ENCODE data around the gene PRRT2. TPM values are rescaled to one million over a fixed set of nuclear protein-coding genes. Genes with fewer than 3 reads are reported as not detected.
"Not testable (repeated sequence)": the region's sequence is repeated elsewhere in the genome, so short reads cannot be mapped to it uniquely, and the experiment has no call there.

Gene PRRT2
- total RNA-seq, 1 experiment from 2014 or later = 0.42 TPM

DNA sequence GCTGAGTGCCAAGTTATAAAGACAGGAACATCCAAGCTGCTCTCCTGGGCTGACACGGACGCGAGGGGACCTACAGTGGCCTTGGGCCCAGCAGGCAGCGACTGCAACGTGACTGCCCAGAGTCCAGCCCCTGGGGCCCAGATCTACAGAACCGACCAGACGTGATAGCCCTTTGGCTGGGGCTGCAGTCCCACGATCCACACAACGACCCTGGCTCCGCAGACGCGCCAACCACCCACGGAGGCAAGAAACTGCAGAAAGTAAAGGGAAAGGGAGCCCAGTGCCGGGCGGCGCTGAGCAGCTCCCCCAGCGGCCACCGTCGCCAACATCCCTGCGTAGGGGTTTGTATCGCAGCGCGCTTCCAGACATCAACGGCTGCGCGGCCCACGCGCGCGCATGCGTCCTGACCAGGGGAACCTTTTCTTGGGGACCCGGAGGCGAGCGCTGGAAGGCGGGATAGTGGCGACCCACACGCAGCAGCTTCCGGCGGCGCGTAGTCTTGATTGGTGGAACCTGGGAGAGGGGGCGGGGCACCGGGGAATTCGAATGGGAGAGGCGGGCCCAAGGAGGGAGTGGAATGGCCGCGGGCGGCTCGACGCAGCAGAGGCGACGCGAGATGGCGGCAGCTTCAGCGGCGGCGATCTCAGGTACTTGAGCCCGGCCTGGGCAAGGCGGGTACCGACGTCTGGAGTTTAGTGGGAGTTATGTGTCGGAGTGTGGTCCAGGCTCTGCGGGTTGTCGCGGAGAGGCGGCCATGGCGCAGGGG is 21.6 kb upstream of the PRRT2 start, which contains the start of gene KIF22:
KIF22 (plus strand) TSS at position 569 of the 766 bp plus-strand sequence; CDS start at position 578, 9 bp downstream.
- H3K9me3 Mint-ChIP-seq (ENCODE audit: unreplicated experiment) = no peaks in the 10 kb centered on the region
- TF ChIP-seq, protein P1, sequence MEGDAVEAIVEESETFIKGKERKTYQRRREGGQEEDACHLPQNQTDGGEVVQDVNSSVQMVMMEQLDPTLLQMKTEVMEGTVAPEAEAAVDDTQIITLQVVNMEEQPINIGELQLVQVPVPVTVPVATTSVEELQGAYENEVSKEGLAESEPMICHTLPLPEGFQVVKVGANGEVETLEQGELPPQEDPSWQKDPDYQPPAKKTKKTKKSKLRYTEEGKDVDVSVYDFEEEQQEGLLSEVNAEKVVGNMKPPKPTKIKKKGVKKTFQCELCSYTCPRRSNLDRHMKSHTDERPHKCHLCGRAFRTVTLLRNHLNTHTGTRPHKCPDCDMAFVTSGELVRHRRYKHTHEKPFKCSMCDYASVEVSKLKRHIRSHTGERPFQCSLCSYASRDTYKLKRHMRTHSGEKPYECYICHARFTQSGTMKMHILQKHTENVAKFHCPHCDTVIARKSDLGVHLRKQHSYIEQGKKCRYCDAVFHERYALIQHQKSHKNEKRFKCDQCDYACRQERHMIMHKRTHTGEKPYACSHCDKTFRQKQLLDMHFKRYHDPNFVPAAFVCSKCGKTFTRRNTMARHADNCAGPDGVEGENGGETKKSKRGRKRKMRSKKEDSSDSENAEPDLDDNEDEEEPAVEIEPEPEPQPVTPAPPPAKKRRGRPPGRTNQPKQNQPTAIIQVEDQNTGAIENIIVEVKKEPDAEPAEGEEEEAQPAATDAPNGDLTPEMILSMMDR (IDR thresholded peaks at IDR 0.05; ENCODE audit: unreplicated experiment) = peak; percentile 59
- H3K27me3 Mint-ChIP-seq (ENCODE audit: insufficient read depth, unreplicated experiment) = no peaks in the 10 kb centered on the region
- intact Hi-C loops (cut with micrococcal nuclease) = loop anchor here (1.0 to 2.0 kb wide), 3 partner anchors 15 to 90 kb away; partner anchors contain the start of gene PAGR1
- peak within 1 kb of the TSS; percentile 84 for H3K4me3 Mint-ChIP-seq (ENCODE audit: unreplicated experiment)
- ChIA-PET CTCF (interaction anchor here (0.5 to 2.0 kb wide), 22 partner anchors 8 to 273 kb away, joined by 3 to 7 read pairs (median 3); partner anchors contain the start of genes KCTD13, MAZ, PAGR1 and TLCD3B), POLR2A (interaction anchor here (0.6 to 5.6 kb wide), 22 partner anchors 12 to 581 kb away, joined by 3 to 94 read pairs (median 4); partner anchors contain the start of genes ALDOA, INO80E, KCTD13 and MVP)
- H3K27ac Mint-ChIP-seq (ENCODE audit: low read depth, unreplicated experiment) = peak within 1 kb of the TSS; percentile 89
- peaks cover 28% of the 10 kb centered on the region for H3K4me1 Mint-ChIP-seq (ENCODE audit: insufficient read depth, unreplicated experiment)
- BruUV-seq (replicated peaks) = no TSS peak
- H3K36me3 Mint-ChIP-seq (ENCODE audit: insufficient read depth, unreplicated experiment) = no peaks in the 10 kb centered on the region
- DNase-seq (ENCODE audit: unreplicated experiment) = peak; percentile 99

DNA sequence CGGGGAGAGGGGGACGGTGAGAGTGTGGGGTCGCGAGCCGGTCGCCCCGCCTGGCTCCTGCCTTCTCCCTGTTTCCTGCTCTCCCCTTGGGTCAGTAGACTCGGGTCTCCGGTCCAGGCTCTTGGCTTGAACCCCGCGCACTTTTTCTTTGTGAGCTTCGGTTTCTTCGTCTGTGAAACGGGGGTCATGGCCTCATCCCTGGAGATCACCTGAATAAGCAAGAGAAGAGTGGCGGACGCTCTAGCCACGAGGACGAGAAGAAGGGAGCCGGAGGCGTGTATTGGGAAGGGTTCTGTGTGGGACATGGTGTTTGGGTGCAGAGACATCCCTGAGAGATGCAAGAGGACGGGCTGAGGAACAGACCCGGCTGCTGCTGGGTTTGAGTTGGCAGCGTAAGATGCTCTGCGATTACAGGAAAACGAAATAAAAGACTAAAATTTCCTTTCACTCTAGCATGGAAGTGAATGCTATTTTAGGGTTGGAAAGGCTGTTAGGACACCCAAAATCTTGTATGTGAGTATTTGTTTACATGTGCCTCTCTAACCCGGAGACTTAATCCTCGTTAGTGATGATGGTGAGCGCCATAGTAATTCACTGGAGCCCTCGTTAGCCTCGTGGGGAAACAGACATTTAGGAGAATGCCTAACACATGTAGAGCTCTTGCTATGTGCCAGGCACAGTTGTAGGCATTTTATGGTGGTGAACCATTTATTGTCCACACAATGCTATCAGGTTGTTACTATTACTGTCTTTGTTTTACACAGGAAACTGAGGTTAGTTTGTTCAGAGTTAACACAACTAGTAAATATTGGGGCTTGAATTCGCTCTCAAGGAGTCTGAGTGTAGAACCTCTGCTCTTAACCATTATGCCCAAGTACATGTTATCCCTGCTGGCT is 20.8 kb upstream of the PRRT2 start:
- H3K4me3 Mint-ChIP-seq (ENCODE audit: unreplicated experiment) = peak overlapping the region; percentile 84
- TSS peak; percentile 54 for BruUV-seq (replicated peaks)
- H3K36me3 Mint-ChIP-seq (ENCODE audit: insufficient read depth, unreplicated experiment) = no peaks in the 10 kb centered on the region
- intact Hi-C loops (cut with micrococcal nuclease) = loop anchor here (1.0 to 2.0 kb wide), 3 partner anchors 14 to 90 kb away; partner anchors contain the start of gene PAGR1
- H3K4me1 Mint-ChIP-seq (ENCODE audit: insufficient read depth, unreplicated experiment) = peaks cover 28% of the 10 kb centered on the region
- no peaks in the 10 kb centered on the region for H3K27me3 Mint-ChIP-seq (ENCODE audit: insufficient read depth, unreplicated experiment)
- H3K9me3 Mint-ChIP-seq (ENCODE audit: unreplicated experiment) = no peaks in the 10 kb centered on the region
- no peak for DNase-seq (ENCODE audit: unreplicated experiment)
- TF ChIP-seq, protein P1 (IDR thresholded peaks at IDR 0.05; ENCODE audit: unreplicated experiment) = no peak
- peak overlapping the region; percentile 89 for H3K27ac Mint-ChIP-seq (ENCODE audit: low read depth, unreplicated experiment)
- ChIA-PET CTCF (interaction anchor here (0.6 to 1.5 kb wide), 11 partner anchors 10 to 623 kb away, joined by 3 to 7 read pairs (median 3); partner anchors contain the start of gene MAZ), POLR2A (interaction anchor here (0.6 to 5.6 kb wide), 13 partner anchors 11 to 285 kb away, joined by 3 to 94 read pairs (median 5); partner anchors contain the start of genes KCTD13, MVP and PAGR1)

DNA sequence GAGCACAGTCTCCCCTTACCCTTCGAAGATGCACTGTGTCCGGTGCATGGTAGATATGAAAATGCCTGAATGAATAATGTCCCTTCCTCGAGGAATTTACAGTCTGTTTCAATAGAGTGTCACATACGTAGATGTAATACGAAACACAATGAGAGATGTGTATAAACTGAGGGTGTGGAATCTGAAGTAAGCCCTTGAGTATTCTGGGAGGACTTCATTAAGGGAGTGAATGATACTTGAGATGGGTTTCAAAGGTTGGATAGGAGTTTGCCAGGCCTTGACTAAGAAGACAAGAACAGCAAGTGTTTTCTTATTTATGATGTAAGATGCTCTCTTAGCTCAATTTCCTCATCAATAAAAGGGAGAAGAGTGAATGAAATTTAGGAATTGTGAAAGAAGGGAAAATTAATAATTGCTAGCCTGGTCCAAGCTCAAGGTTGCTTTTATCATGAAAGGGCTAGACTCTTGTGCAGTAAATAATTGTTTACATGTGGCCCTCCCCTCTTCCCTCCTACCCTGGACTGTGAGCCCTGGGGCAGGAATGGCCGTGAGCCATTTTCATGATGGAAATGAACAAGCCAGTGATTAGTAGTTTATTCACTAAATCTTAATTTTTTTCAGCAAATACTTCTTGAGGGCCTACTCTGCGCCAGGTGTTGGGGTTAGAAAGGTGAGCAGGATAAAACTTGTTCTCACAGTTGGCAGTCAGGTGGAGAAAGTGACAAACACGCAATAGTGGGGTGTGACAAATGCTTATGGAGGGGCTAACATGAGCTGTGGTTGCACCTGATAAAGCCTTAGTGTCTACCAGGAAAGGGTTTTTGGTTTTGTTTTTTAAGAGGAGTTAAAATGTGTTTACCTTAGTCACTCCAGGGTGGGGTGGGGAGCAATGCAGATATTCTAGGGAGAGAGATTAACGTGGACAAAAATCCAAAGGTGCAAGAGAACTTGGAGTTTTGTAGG is 19.9 kb upstream of the PRRT2 start:
- Mint-ChIP-seq H3K27ac (ENCODE audit: low read depth, unreplicated experiment) (peak overlapping the region; percentile 89), H3K36me3 (ENCODE audit: insufficient read depth, unreplicated experiment) (no peaks in the 10 kb centered on the region), H3K9me3 (ENCODE audit: unreplicated experiment) (no peaks in the 10 kb centered on the region), H3K4me3 (ENCODE audit: unreplicated experiment) (peak overlapping the region; percentile 84), H3K4me1 (ENCODE audit: insufficient read depth, unreplicated experiment) (peaks cover 28% of the 10 kb centered on the region), H3K27me3 (ENCODE audit: insufficient read depth, unreplicated experiment) (no peaks in the 10 kb centered on the region)
- no TSS peak for BruUV-seq (replicated peaks)
- intact Hi-C loops (cut with micrococcal nuclease) = loop anchor here (2.0 kb wide), 1 partner anchor 91 kb away; no protein-coding TSS in a partner anchor
- ChIA-PET CTCF (interaction anchor here (0.6 kb wide), 1 partner anchor 622 kb away, joined by 6 read pairs; no protein-coding TSS in a partner anchor), POLR2A (interaction anchor here (1.3 to 5.6 kb wide), 5 partner anchors 10 to 134 kb away, joined by 4 to 94 read pairs (median 30); partner anchors contain the start of genes KCTD13 and PAGR1)
- TF ChIP-seq, protein P1 (IDR thresholded peaks at IDR 0.05; ENCODE audit: unreplicated experiment) = no peak
- DNase-seq (ENCODE audit: unreplicated experiment) = no peak

DNA sequence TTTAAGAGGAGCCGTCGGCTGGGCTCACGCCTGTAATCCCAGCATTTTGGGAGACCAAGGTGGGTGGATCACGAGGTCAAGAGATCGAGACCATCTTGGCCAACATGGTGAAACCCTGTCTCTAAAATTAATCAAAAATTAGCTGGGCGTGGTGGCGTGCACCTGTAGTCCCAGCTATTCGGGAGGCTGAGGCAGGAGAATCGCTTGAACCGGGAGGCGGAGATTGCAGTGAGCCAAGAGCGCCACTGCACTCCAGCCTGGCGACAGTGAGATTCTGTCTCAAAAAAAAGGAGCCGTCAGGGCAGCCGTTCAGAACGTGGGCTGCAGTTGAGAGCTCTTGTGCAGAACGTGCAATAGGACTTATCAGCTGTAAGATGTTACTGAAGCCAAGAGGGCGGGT is 18.8 kb upstream of the PRRT2 start:
- H3K4me3 Mint-ChIP-seq (ENCODE audit: unreplicated experiment); H3K27ac Mint-ChIP-seq (ENCODE audit: low read depth, unreplicated experiment); H3K27me3 Mint-ChIP-seq (ENCODE audit: insufficient read depth, unreplicated experiment); DNase-seq (ENCODE audit: unreplicated experiment); intact Hi-C loops (cut with micrococcal nuclease); H3K9me3 Mint-ChIP-seq (ENCODE audit: unreplicated experiment); BruUV-seq (replicated peaks); H3K36me3 Mint-ChIP-seq (ENCODE audit: insufficient read depth, unreplicated experiment): not testable (repeated sequence)
- peaks cover 28% of the 10 kb centered on the region for H3K4me1 Mint-ChIP-seq (ENCODE audit: insufficient read depth, unreplicated experiment)
- POLR2A ChIA-PET = interaction anchor here (0.5 to 3.2 kb wide), 2 partner anchors 11 to 13 kb away, joined by 3 to 20 read pairs; no protein-coding TSS in a partner anchor
- CTCF ChIA-PET = interaction anchor here (0.6 to 1.6 kb wide), 3 partner anchors 11 to 58 kb away, joined by 3 to 8 read pairs (median 3); partner anchors contain the start of gene PAGR1

All from MCF 10A (cell line).